Kidney epithelial cell (primary cell): Measurements from ENCODE around the gene ITGB4. TPM values are rescaled to one million over a fixed set of nuclear protein-coding genes. Genes with fewer than 3 reads are reported as not detected.

Source experiments
- DNase-seq: peaks from one replicate; pipeline ENCODE4 v3.0.0-alpha.2; 2010; ENCODE audit warnings: low read depth
- H3K27me3 ChIP-seq: 2 replicates; pipeline ENCODE4 v1.6.0; 2011; ENCODE audit warnings: low read length; ENCODE audit not compliant: control insufficient read depth, insufficient read depth
- H3K36me3 ChIP-seq: 2 replicates; pipeline ENCODE4 v1.5.1; 2011; ENCODE audit warnings: low read length; ENCODE audit not compliant: control insufficient read depth, insufficient read depth
- H3K4me3 ChIP-seq: 2 replicates; pipeline ENCODE4 v1.5.1; 2011; ENCODE audit warnings: low read depth, mild to moderate bottlenecking, control low read depth, low read length
- CTCF ChIP-seq: IDR thresholded peaks from 2 replicates; pipeline ENCODE4 v1.5.1; 2011; ENCODE audit warnings: mild to moderate bottlenecking, moderate library complexity, low read length, control low read depth, inconsistent platforms; ENCODE audit not compliant: insufficient read depth, poor library complexity, severe bottlenecking
- total RNA-seq: library from RNA; depleted of rRNA; stranded (reverse); fragments of >200 nt; gene quantifications from 2 replicates; pipeline ENCODE4 v1.2.3, GENCODE V29; 2015

The ITGB4 gene
- total RNA-seq, 1 donor from 2014 or later: 17.8 TPM

- no peaks in the 10 kb centered on the region for H3K27me3 ChIP-seq
- H3K4me3 ChIP-seq: no peak overlapping the region
- no peak for DNase-seq
- no peak for TF ChIP-seq CTCF
- H3K36me3 ChIP-seq: no peaks in the 10 kb centered on the region
These were observed 44.7 kb downstream of the ITGB4 start for GRCh38 chr17:75765981-75766380.

GRCh38 chr17:75767881-75768280, 46.6 kb downstream of the ITGB4 start:
- Histone ChIP-seq H3K4me3 (no peak overlapping the region), H3K27me3 (no peaks in the 10 kb centered on the region)

GRCh38 chr17:75769536-75769935, 48.3 kb downstream of the ITGB4 start:
- Histone ChIP-seq H3K27me3 (no peaks in the 10 kb centered on the region), H3K36me3 (no peaks in the 10 kb centered on the region), H3K4me3 (no peak overlapping the region)
- TF ChIP-seq CTCF: no peak
- DNase-seq: no peak

More at GRCh38 chr17:75767881-75768280, 46.6 kb downstream of the ITGB4 start:
- no peak for DNase-seq
- TF ChIP-seq CTCF: no peak
- no peaks in the 10 kb centered on the region for H3K36me3 ChIP-seq

GRCh38 chr17:75771334-75772281, 50.3 kb downstream of the ITGB4 start:
- TF ChIP-seq CTCF: no peak

GRCh38 chr17:75773121-75773807, 52.0 kb downstream of the ITGB4 start:
- TF ChIP-seq CTCF: no peak
- Histone ChIP-seq H3K4me3 (no peak overlapping the region), H3K27me3 (no peaks in the 10 kb centered on the region), H3K36me3 (no peaks in the 10 kb centered on the region)
- no peak for DNase-seq

More at GRCh38 chr17:75771334-75772281, 50.3 kb downstream of the ITGB4 start:
- DNase-seq: no peak
- no peaks in the 10 kb centered on the region for H3K27me3 ChIP-seq
- H3K4me3 ChIP-seq: no peak overlapping the region
- H3K36me3 ChIP-seq: no peaks in the 10 kb centered on the region
